Measurements from ENCODE around the gene IL17C.
A peak's percentile ranks its signal among the peaks of the same experiment; 100 is the strongest.

The IL17C gene

DNA sequence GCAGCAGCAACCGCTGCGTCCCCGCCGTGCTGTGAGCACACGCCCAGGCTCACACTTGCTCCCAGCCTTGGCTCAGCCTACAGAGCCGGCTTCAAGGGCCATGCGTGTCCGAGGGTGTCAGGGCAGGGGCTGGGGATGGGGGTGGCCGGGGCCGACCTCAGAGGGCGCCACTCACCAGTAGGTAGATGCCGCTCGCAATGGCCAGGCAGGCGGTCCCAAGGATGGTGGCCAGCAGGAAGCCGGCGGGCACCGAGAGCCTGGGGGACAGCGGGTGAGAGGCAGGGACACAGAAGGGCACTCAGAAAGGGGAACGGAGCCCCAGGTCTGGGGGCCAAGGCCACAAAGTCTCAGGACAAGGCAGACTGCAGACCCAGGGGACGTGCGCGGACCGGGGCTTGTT lies 7.6 kb downstream of the IL17C start:
- no peak for DNase-seq
- ATAC-seq = no peak

DNA sequence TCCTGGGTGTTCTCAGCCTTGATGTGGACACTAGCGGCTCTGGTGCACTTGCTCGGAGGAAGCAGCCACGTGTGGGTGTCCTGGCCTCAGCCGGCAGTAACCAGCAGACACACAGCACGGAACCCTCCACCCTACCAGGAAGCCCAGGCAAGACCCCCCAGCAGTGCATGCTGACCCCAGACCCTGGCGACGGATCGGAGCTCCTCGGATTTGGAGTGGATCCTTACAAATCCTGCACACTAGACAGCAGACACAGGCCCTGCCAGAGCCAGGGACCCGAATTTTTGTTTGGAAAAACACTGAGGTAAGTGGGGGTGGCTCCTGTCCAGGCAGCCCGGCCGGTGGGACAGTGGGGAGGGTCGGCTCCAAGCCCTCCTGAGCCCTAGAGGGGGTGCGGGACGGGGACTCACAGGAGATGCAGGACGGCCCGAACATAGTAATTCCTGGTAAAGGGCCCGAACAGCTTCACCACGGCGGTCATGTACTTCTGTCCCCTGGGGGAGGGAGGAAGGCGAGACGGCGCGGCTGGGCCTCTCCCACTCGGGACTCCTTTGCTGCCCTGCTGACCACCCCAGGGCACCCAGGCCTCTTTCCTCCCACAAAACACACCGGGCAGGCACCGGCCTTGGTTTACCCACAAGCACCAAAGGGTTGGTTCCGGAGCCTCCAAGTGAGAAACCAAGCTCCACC lies 8.1 kb downstream of the IL17C start:
- ATAC-seq (no peak), DNase-seq (no peak)

GRCh38 chr16:88647178-88648070 lies 9.1 kb downstream of the IL17C start:
- no peak for ATAC-seq

DNA sequence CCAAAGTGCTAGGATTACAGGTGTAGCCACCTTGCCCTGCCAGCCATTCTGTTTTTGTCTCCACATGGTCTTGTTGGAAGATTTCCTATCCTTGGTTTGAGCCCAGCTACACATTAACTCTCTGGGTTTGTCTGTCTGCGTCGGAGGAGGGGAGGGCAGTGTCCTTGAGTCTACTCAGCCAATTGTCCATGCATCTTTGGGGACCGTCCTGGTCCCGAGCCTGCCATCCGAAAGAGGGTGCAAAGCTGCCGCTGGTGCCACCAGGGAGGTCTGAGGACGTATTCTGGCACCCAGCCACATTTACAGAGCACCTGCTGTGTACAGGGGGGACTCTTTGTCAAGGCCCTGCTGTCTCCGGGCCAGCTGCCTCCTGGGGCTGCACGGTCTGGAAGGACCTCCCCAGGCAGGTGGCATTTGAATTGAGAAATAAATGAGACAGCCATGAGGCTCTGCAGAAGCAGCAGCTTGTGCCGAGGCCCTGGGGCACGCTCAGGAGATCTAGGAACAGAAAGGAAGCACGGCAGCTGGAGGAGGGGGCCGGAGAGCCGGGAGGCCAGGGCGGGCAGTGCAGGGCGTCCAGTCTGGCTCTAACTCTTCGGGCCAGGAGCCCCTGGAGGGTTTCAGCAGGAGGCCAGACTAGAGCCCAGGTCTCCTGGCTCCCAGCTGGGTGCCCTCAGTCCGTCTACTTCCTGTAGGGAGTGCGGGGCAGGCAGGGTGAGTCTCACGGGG lies 11.0 kb downstream of the IL17C start:
- DNase-seq = no peak
- no peak for ATAC-seq

More at GRCh38 chr16:88647178-88648070, 9.1 kb downstream of the IL17C start:
- no peak for DNase-seq

DNA sequence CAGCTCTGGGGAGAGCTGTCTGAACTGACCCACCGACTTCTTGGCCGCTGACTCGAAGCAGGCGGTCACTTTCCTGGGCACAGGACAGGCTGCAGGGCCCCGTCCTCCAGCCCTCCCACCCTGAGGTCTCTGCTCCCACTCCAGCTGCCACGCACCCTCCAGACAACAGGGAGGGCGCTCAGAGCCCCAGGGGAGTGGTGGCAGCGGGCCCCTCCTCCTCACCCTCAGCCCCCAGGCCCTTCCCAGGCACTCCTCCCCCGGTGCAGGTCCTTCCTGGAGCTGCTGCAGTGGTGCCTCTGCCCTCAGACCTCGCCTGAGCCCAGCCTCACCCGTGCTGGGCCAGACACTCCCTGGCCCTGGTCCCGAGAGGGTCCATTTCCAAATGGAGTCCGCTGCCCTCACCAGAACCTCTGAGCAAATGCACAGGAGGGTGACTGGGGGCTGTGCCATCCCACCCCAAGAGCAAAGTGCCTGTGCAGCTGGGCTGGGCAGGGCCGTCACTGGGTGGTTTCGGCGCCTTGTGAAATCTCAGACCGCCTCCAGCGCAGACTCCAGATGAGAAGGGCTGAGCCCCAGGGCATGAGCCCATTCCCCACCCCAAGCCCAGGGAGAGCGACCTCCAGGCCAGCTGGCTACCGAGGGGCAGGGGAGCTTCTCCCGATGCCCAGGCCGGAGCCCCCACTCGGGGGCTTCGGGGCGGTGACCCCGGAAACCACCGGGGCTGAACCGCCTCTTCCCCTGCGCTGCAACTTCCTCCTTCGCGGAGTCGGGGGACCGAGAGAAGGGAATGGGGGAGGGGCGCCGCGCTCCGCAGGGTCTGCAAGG lies 11.8 kb downstream of the IL17C start:
- DNase-seq = peak; percentile 48
- no peak for ATAC-seq

DNA sequence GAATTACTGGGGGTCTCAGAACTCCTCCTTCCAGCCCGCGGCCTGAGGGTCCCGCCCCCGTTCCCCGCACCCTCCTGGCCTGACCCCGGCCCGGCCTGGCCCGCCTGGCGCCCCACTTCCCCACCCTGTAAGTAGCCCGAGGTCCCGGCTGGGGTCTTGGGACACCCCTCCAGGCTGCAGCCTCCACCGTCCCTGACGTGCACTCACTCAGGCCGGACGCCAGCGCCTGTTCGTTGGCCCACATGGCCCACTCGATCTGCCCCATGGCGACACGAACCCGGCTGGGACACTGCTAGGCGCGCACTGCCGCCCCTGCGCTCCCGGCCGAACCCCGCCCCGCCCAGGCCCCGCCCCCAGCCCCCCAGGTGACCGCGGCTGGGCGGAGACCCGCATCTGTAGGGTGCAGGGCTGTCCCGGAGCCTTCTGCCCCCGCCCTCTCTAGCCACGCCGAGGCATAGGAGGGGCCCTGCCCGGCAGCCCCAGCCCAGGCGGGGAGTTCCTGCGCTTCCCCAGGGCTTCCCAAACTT lies 12.4 kb downstream of the IL17C start, which contains the start of gene CYBA:
Gene CYBA, minus strand, starts transcription at position 305 of the 527 bp plus-strand sequence. Its CDS starts 40 bp downstream, at position 265.
- DNase-seq (peak; percentile 90), ATAC-seq (peak; percentile 92)

DNA sequence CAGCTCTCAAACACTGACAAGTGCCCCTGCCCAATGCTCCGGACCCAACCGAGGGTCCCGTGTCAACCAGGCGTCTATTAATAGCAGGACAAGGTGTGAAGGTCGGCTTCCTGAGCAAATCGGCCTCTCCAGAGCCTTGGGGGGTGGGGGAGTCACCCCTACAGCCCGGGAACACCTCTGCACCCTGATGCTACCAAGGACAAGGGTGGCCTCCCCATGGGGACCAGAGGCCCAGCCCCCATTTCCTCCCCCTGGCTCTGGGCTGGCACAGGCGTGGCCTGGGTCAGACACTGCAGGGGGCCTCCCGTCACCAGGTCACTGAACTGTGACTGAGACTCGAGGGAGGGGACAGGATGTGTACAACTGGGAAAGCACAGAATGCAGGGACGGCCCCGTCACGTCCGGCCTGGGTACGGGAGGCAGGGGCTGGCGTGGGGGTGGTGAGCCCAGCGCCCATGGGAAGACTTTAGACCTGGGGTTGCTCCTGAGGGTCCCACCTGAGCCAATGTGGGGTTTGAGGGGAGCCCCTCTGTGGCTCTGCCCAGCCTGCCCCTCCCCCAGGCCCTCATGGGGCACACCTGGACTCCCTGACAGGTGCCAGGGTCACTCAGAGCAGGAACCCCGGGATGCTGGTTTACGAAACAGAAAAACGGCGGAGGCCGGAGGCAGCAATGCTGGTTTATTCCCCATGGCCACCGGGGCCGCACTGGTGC lies 13.1 kb downstream of the IL17C start:
- DNase-seq = peak; percentile 85
- peak; percentile 92 for ATAC-seq

GRCh38 chr16:88651989-88652761 lies 13.8 kb downstream of the IL17C start:
- ATAC-seq (no peak), DNase-seq (no peak)

DNA sequence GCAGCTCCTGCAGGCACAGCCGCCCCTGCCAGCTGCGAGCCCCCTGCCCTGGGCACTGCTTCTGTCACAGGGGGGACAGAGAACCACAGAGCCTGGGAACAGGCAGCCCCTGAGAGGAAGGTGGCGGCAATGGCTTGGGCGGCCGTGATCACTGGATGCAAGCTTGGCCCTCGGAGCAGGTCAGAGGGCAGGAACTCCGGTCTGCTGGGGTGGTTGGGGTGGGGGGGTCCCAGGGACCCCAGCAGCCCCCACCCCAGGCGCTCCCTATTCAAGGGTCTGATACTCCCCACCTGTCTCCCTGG lies 14.3 kb downstream of the IL17C start:
- ATAC-seq (no peak), DNase-seq (no peak)

GRCh38 chr16:88653101-88653500 lies 14.7 kb downstream of the IL17C start:
- no peak for DNase-seq
- no peak for ATAC-seq

GRCh38 chr16:88653596-88654362 lies 15.4 kb downstream of the IL17C start:
- DNase-seq (no peak), ATAC-seq (no peak)

DNA sequence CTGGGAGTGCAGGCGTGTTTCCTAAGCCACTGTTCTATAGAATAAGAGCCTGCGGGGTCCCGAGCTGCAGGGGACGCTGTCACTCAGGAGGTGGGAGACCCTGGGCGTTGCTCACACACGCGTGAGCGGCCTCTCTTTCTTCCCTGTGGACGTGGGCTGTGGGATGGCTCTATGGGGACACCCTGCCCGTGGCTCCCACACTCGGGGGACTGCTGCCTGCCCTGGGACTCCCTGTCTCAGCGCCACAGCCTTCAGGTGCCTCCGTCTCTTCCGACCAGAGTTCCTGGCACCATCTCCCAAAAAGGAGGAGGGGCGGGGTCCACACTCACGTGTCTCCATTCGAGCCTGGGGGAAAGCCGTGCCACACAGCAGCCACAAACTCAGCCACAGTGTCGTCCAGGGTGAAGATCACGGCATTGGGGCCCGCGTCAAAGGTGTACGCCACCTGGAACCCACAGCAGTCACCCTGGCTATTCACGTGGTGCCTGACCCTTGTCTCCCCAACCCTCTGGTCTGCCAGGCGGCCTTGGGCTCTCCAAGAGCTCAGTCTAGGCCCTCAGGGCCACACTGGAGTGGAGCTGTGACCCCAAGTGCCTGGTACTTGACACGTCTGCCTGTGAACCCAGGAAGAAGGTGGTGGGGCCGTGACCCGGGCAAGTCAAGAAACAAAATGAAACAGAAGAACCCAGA lies 16.1 kb downstream of the IL17C start:
- no peak for DNase-seq
- ATAC-seq = no peak

DNA sequence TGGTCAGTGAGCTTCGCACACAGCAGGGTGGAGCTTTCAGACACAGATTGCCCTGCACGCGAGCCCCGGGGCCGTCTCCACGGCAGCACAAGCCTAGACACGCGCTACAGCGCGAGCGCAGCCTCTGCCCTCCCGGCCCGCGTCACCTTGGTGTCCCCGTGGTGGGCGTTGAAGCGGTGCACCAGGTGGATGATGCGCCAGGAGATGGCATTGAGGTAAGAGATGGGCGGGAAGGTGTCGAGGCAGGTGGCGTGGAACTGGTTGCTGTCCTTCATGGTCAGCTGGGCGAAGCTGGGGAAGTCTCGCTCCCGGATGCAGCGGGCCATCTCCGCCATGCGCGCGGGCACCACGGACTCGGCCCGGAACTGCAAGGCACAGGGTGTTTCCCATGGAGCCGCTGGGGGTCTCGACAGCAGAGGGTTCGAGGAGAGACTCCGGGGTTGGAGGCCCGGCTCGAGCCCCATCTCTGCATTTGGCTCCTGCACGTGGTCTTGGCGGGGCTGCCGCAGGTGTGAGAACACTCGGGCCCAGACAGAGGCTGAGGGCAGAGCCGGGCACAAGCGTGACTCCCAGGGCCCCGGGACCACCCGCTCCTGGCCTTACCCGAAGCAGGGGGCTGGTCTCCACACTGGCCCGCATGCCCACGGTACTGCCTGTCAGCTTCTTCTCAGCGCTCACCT lies 16.8 kb downstream of the IL17C start:
- ATAC-seq (no peak), DNase-seq (no peak)

- ATAC-seq (no peak), DNase-seq (no peak)
Measured at GRCh38 chr16:88655733-88656281, 17.4 kb downstream of the IL17C start.

DNA sequence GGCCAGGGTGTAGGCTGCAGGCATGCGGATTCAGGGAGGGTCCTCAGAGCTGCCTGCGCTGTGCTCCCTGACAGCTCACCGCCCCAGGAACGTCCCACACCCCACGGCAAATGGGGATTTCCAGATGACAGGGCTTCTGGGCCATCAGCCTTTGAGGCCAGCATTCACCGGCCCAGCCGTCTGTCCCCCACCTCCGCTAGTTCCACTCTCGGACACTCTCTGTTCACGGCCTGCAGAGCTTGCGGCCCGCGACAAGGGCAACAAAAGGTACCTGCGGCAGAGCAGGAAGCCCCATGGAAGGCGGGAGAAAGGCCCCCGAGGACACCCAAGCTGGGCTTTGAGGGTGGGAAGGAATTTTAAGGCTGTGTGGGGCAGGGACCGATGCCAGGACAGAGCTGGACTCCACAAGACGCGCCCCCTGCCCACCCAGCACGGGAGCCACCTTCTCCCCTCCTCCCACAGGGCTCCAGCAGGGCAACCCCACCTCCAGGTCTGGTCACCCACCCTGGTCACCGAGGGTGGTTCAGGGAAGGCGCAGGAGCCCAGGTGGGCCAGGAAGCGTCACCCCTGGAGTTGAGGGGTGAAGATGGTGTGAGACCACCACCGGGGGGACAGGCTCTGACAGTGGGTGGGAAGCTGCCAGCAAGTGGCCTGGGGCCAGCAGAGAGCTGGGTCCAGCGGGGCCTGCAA lies 18.1 kb downstream of the IL17C start:
- ATAC-seq = no peak

DNA sequence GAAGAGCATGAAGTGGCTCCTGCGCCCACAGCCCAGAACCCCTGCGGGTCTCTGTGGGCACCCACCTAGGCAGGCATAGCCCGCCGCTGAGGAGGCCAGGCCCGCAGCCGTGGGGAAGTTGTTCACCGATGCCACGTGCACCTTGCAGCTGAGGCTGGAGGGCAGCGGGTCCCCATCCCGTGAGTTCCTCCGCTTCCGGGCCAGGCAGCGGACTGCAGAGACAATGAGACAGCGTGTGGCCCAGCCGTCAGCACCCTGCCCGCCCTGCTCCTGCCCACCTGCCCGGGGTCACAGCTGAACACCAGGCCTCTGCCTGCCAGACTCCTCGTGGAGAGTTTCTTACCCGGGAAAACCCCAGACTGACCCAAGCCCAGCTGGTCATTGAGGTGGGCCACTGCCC lies 19.0 kb downstream of the IL17C start:
- no peak for ATAC-seq
- DNase-seq = no peak

More for the DNA sequence above, 18.1 kb downstream of the IL17C start:
- DNase-seq = no peak

DNA sequence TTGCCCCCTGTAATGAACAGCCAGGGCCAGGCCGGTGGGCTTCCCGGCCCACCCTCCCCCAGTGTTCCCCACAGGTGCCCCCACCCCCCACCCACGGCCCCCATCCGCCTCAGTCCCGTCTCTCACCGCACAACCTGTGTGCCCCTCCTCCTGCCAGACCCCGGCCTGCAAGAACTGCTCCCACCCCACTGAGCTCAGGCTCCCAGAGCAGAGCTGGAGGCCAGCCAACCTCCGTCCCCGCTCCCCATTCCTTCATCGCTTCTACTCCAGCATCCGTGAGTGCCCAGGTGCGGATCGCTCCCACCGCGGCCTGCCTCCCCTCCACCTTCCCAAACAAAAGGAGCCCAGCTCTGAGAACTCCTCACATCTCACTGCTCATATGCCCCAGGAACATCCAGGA lies 20.3 kb downstream of the IL17C start:
- no peak for ATAC-seq
- DNase-seq = no peak
